Endothelial cell of umbilical vein (primary cell): Measurements from ENCODE around the gene FGF3. TPM values are rescaled to one million over a fixed set of nuclear protein-coding genes. Genes with fewer than 3 reads are reported as not detected.
A peak's percentile ranks its signal among the peaks of the same experiment; 100 is the strongest.

Experiments used
- BruUV-seq: library from RNA; stranded (reverse); fragments of 400-500 nt; replicated peaks from 2 replicates; lab custom pipeline; 2021; lab: Mats Ljungman, UMichigan
- CTCF ChIA-PET: fragments of 300-600, 350-600 bp; sonication (Branson Sonifier 250); formaldehyde crosslinking; loops from one replicate; lab custom pipeline; 2021; ENCODE audit warnings: antibody characterized with exemption, inconsistent platforms; lab: Charles Lee
- POLR2A ChIA-PET: fragments of 300-600, 350-600 bp; sonication (Branson Sonifier 250); formaldehyde crosslinking; loops from one replicate; lab custom pipeline; 2021; ENCODE audit warnings: antibody characterized with exemption, inconsistent platforms; lab: Charles Lee
- DNase-seq: peaks from one replicate; pipeline ENCODE4 v3.0.0-alpha.2; 2011; ENCODE audit warnings: low read depth, low spot score
- FAIRE-seq: peaks from 2 replicates; lab custom pipeline; 2011; peaks lifted over from hg19 to GRCh38; lab: Jason Lieb, UNC
- H2AFZ ChIP-seq: 2 replicates; pipeline ENCODE4 v1.6.0; 2012; ENCODE audit warnings: low read depth, low read length, control low read depth, inconsistent platforms
- H3K27ac ChIP-seq: 2 replicates; pipeline ENCODE4 v1.5.1; 2011; ENCODE audit warnings: low read depth, mild to moderate bottlenecking, control low read depth, low read length, moderate library complexity; ENCODE audit not compliant: insufficient read depth
- H3K27me3 ChIP-seq, 2 experiments: 2 replicates each; pipeline versions ENCODE4 v1.6.0 to v1.6.1; 2011; ENCODE audit warnings: low read length in 2 of 2, mixed read lengths in 1 of 2; ENCODE audit not compliant: control insufficient read depth in 2 of 2, insufficient read depth in 2 of 2
- H3K36me3 ChIP-seq, 2 experiments: 2 replicates in 1 of 2; 3 replicates in 1 of 2; pipeline ENCODE4 v1.5.1; 2011; ENCODE audit warnings: low read length in 2 of 2, mild to moderate bottlenecking in 1 of 2, moderate library complexity in 1 of 2; ENCODE audit not compliant: control insufficient read depth in 2 of 2, insufficient read depth in 2 of 2; ENCODE audit errors: extremely low read depth in 1 of 2
- H3K4me1 ChIP-seq: 3 replicates; pipeline ENCODE4 v1.5.1; 2011; ENCODE audit warnings: mild to moderate bottlenecking, low read length; ENCODE audit not compliant: control insufficient read depth, insufficient read depth; ENCODE audit errors: extremely low read depth
- H3K4me2 ChIP-seq: 2 replicates; pipeline ENCODE4 v1.6.1; 2011; ENCODE audit warnings: low read length, control low read depth, mixed read lengths; ENCODE audit not compliant: insufficient read depth
- H3K4me3 ChIP-seq, 3 experiments: fragments of 200-600 bp in 1 of 3; sonication (generic), shearing (Covaris generic) in 1 of 3; replicated peaks in 1 of 3; 2 replicates each; pipeline ENCODE4 v1.5.1; 2011 to 2016; ENCODE audit warnings: control low read depth in 3 of 3, low read length in 3 of 3, mild to moderate bottlenecking in 2 of 3, inconsistent platforms in 1 of 3, low read depth in 1 of 3, moderate library complexity in 1 of 3; ENCODE audit not compliant: insufficient read depth in 1 of 3
- H3K79me2 ChIP-seq: 2 replicates; pipeline ENCODE4 v1.6.0; 2012; ENCODE audit warnings: low read length, inconsistent platforms; ENCODE audit not compliant: control insufficient read depth, insufficient read depth
- H3K9ac ChIP-seq: replicated peaks from 2 replicates; pipeline ENCODE3; 2011; ENCODE audit warnings: low read length, control low read depth; ENCODE audit not compliant: insufficient read depth; ENCODE audit errors: extremely low read depth
- H3K9me1 ChIP-seq: replicated peaks from 3 replicates; pipeline ENCODE4 v1.6.0; 2011; ENCODE audit warnings: mild to moderate bottlenecking, low read length; ENCODE audit not compliant: control insufficient read depth, insufficient read depth; ENCODE audit errors: extremely low read depth
- H3K9me3 ChIP-seq: replicated peaks from 2 replicates; pipeline ENCODE4 v1.5.1; 2012; ENCODE audit warnings: low read length, inconsistent platforms; ENCODE audit not compliant: control insufficient read depth, insufficient read depth
- H4K20me1 ChIP-seq: replicated peaks from 2 replicates; pipeline ENCODE3; 2011; ENCODE audit warnings: mild to moderate bottlenecking, low read length; ENCODE audit not compliant: control insufficient read depth, insufficient read depth; ENCODE audit errors: extremely low read depth
- CTCF ChIP-seq, 2 donors: IDR thresholded peaks; 1 replicate in 1 of 2; 2 replicates in 1 of 2; pipeline ENCODE4 v1.5.1; 2011; ENCODE audit warnings: low read length in 2 of 2, mild to moderate bottlenecking in 2 of 2, moderate library complexity in 2 of 2, control low read depth in 1 of 2, inconsistent platforms in 1 of 2, low read depth in 1 of 2; ENCODE audit not compliant: insufficient read depth in 1 of 2; ENCODE audit errors: extremely low read depth in 1 of 2
- FOS ChIP-seq: IDR thresholded peaks from 2 replicates; pipeline ENCODE4 v1.6.1; 2011; ENCODE audit warnings: mild to moderate bottlenecking, low read length, moderate library complexity, borderline replicate concordance; ENCODE audit not compliant: insufficient read depth
- dilution Hi-C: fragments of 300-500 bp; cut with MboI; formaldehyde crosslinking; loops from one replicate; pipeline ENCODE4 v1.15.0; 2019; ENCODE audit warnings: low sequenced_read_pairs; ENCODE audit not compliant: extremely low pct_ligation_motif_present
- intact Hi-C: fragments of 100-400 bp; cut with micrococcal nuclease; formaldehyde crosslinking; loops from one replicate; pipeline ENCODE4 v1.10.0; 2022
- polyA plus RNA-seq, 4 experiments: library from polyadenylated mRNA; depleted of rRNA in 3 of 4; stranded (reverse) in 3 of 4; unstranded in 1 of 4; fragments of >200 nt; gene quantifications; 2 replicates each; pipeline versions ENCODE4 v1.2.1 to v1.2.3, GENCODE V29; 2011 to 2012; ENCODE audit warnings: missing spikeins in 1 of 4
- total RNA-seq: library from RNA; stranded (reverse); gene quantifications from 2 replicates; pipeline ENCODE4 v1.2.3, GENCODE V29; 2021

FGF3 gene
- total and polyA plus RNA-seq, 2 donors (not counting 3 experiments of a cell fraction or from before 2014, with no cell fraction given), result not detected

DNA sequence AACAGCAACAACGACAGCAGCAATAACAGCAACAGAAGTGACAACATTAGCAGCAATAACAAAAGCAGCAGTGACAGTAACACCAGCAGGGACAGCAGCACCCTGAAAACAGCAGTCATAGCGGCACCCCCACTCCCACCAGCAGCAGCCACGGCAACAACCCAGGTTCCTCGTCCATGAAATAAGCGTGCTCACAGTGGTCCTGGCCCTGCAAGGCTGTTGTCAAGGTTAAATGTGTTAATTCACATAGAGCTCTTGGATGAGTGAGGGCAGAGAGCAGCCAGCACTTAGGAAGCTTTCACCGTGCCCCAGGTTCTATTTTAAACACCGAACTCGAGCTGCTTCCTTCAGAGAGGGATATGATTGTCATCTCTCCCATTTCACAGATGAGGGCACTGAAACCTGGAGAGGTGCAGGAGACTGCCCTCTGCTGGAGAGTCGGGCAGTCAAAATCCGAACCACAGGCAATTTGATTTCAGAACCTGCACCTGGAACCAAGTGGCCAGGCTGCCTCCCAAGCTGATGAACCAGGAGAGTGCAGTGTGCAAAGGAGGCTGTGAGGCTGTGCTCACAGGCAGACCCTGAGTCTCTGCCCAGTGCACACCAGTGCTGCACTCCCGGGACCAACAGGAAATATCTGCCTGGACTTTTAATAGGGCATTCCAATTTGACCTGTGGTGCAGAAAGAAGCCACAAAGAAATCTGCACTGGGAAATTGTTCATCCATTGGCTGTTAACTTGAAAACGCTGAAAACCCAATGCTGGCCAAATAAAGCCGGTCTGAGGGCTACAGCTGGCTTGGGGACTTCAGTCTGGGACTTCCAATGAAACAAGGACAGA is 22.9 kb upstream of the FGF3 start:
- ChIA-PET CTCF (interaction anchor here (1.0 to 2.2 kb wide), 3 partner anchors 46 to 157 kb away, joined by 3 to 5 read pairs (median 5); no protein-coding TSS in a partner anchor), POLR2A (no interaction called here)
- FAIRE-seq (no peak), DNase-seq (no peak)
- no peaks in the 10 kb centered on the region for H4K20me1 ChIP-seq
- H3K9ac ChIP-seq, result no peak overlapping the region
- H3K79me2 ChIP-seq, result no peaks in the 10 kb centered on the region
- dilution Hi-C loops, result no loop called here
- BruUV-seq, result no TSS peak
- H2AFZ ChIP-seq, result no peak overlapping the region
- no peaks in the 10 kb centered on the region for H3K9me1 ChIP-seq
- intact Hi-C loops, result loop anchor here (1.0 to 5.0 kb wide), 2 partner anchors 140 to 156 kb away; partner anchors contain the start of gene FGF19
- no peaks in the 10 kb centered on the region for H3K4me1 ChIP-seq
- H3K4me3 ChIP-seq, result no peak overlapping the region
- no peaks in the 10 kb centered on the region for H3K27me3 ChIP-seq
- H3K4me2 ChIP-seq, result no peak overlapping the region
- TF ChIP-seq CTCF (IDR thresholded peaks at IDR 0.05; ENCODE audit: extremely low read depth in 1 of 2, insufficient read depth in 1 of 2, low read depth in 1 of 2, low read length in 2 of 2) (peak; percentile 39 to 56), FOS (no peak)
- no peaks in the 10 kb centered on the region for H3K36me3 ChIP-seq
- H3K27ac ChIP-seq, result no peak overlapping the region
- H3K9me3 ChIP-seq, result no peaks in the 10 kb centered on the region
